Gastrocnemius medialis (tissue), 4 donors: ENCODE results near the gene KLK6.

ENCODE experiments used
- POLR2A ChIP-seq, 2 donors: fragments of 450-650 bp; IDR thresholded peaks; one replicate each; pipeline ENCODE4 v1.6.1; 2017; ENCODE audit warnings: antibody characterized with exemption in 2 of 2, mild to moderate bottlenecking in 2 of 2, moderate library complexity in 2 of 2
- TF ChIP-seq, protein P1 (sequence below), 5 experiments: fragments of 450-650 bp in 3 of 5; fragments of 200-600 bp in 2 of 5; sonication (generic) in 2 of 5; IDR thresholded peaks in 4 of 5; conservative IDR thresholded peaks in 1 of 5; 1 replicate in 4 of 5; 2 replicates in 1 of 5; pipeline ENCODE4 v1.5.1; 2016 to 2019; ENCODE audit warnings: antibody characterized with exemption in 5 of 5, mild to moderate bottlenecking in 3 of 5, moderate library complexity in 3 of 5

DNA sequence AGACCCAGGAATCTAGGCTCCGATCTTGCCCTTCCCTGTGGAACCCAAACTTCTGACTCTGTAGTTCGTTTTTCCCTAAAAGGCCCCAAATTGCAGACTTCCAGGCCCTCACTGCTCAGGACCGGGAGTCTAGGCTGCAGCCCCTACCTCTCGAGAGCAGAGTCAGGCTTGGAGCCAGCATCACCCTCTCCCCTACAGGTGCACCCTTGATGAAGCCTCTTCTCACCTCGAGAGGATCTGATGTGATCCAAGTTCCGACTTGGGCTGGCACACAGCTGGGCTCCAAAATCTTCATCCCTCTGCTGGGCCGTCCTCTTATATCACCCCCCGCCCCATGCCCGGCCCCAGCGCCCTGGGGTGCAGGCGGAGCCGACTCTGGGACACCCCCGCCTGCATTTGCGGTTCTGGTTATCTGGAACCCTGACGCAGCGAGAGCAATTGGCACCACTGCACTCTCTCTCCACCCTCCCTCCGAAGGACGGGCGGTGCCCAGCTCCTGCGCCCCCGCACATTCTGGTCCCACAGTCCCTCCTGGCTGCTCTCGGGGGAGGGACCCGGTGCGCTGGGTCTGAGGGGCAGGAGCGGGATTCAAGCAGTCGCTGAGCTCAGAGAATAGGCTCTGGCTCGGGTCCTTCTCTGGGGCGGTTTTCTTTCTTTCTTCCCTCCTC is 14.4 kb upstream of the KLK6 start, which contains the start of gene KLK7:
- TF ChIP-seq POLR2A (IDR thresholded peaks at IDR 0.05): no peak
- TF ChIP-seq, protein P1, sequence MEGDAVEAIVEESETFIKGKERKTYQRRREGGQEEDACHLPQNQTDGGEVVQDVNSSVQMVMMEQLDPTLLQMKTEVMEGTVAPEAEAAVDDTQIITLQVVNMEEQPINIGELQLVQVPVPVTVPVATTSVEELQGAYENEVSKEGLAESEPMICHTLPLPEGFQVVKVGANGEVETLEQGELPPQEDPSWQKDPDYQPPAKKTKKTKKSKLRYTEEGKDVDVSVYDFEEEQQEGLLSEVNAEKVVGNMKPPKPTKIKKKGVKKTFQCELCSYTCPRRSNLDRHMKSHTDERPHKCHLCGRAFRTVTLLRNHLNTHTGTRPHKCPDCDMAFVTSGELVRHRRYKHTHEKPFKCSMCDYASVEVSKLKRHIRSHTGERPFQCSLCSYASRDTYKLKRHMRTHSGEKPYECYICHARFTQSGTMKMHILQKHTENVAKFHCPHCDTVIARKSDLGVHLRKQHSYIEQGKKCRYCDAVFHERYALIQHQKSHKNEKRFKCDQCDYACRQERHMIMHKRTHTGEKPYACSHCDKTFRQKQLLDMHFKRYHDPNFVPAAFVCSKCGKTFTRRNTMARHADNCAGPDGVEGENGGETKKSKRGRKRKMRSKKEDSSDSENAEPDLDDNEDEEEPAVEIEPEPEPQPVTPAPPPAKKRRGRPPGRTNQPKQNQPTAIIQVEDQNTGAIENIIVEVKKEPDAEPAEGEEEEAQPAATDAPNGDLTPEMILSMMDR (IDR thresholded peaks at IDR 0.05 in 4 of 5, conservative IDR thresholded peaks at IDR 0.05 in 1 of 5): no peak
